Right cardiac atrium (tissue), 5 donors: Measurements from ENCODE around the gene CAMKK2. TPM values are rescaled to one million over a fixed set of nuclear protein-coding genes. Genes with fewer than 3 reads are reported as not detected.

Experiments used
- ATAC-seq, 2 donors: fragments of 200-7000 bp; cut with Tn5 transposase; one replicate each; pipeline versions ENCODE4 v1.8.0 to v1.9.1; 2020; ENCODE audit warnings: moderate library complexity in 2 of 2, mild to moderate bottlenecking in 1 of 2
- DNase-seq, 3 donors: peaks; one replicate each; pipeline ENCODE4 v3.0.0-alpha.2; 2020
- H3K27ac ChIP-seq: one replicate; pipeline ENCODE4 v1.5.1; 2013; ENCODE audit warnings: mild to moderate bottlenecking, low read length, control low read depth, moderate library complexity
- H3K27me3 ChIP-seq: one replicate; pipeline ENCODE4 v1.6.1; 2013; ENCODE audit not compliant: control insufficient read depth, insufficient read depth
- H3K4me1 ChIP-seq: one replicate; pipeline ENCODE4 v1.6.1; 2013; ENCODE audit warnings: low read length; ENCODE audit not compliant: control insufficient read depth, insufficient read depth
- H3K4me3 ChIP-seq: one replicate; pipeline ENCODE4 v1.5.1; 2013; ENCODE audit warnings: low read length, control low read depth
- H3K9me3 ChIP-seq: one replicate; pipeline ENCODE4 v1.6.1; 2013; ENCODE audit warnings: low read length; ENCODE audit not compliant: control insufficient read depth
- whole genome bisulfite sequencing: extraction: QIAGEN DNeasy Blood & Tissue Kit; methylation state at CpG from one replicate; pipeline ENCODE4 v1.1.7; 2013; 5-methylcytosine and 5-hydroxymethylcytosine counted together
- intact Hi-C, 4 donors: fragments of 100-400 bp; cut with DNase I; formaldehyde crosslinking; loops; one replicate each; pipeline versions ENCODE4 v1.11.0 to v1.14.0; 2022 to 2023
- long read RNA-seq, 4 donors: library from polyadenylated mRNA; unstranded; transcript quantifications; one replicate each; pipeline ENCODE4 v2.0.0, GENCODE V29; 2020 to 2021
- polyA plus RNA-seq: library from polyadenylated mRNA; stranded (reverse); fragments of 200-250 nt; gene quantifications from one replicate; pipeline ENCODE4 v1.2.3, GENCODE V29; 2013
- total RNA-seq, 4 donors: library from RNA; stranded (reverse); fragmentation: NEBNext Ultra II Directional; extraction: Animal tissue kit (Norgen Biotek cat#: 25700); gene quantifications; one replicate each; pipeline ENCODE4 v1.2.1, GENCODE V29; 2021
- donor health status: healthy with polysubstance abuse.
- donor health status: DM: no; HTN: yes; CAD: no.
- donor health status: DM: no; HTN: no; CAD: no.
- donor health status: DM: no; HTN: yes; CAD: no; lungs with severe emphysema.
- donor health status: DM: yes; HTN: yes; CAD: no.

The CAMKK2 gene
- total RNA-seq (10 to 100 TPM; 15.8 to 22.1 (median 20.6) TPM), polyA plus RNA-seq (11.3 TPM)
- long read RNA-seq, donor 1, transcript CAMKK2-208 (16 exons, 2,006 nt), result major isoform, 8 of 47 reads
- long read RNA-seq, donor 1, partial matches to known transcripts, result 10 of 47 reads
- long read RNA-seq, donor 1, other reads (novel, unspliced or antisense), result 25 of 47 reads
- long read RNA-seq, donor 2, transcript CAMKK2-208 (16 exons, 2,006 nt), result major isoform, 6 of 20 reads
- long read RNA-seq, donor 2, partial matches to known transcripts, result 4 of 20 reads
- long read RNA-seq, donor 2, other reads (novel, unspliced or antisense), result 10 of 20 reads
- long read RNA-seq, donor 3, transcript CAMKK2-207 (17 exons, 2,116 nt), result minor isoform, 11 of 58 reads
- long read RNA-seq, donor 3, transcript CAMKK2-208 (16 exons, 2,006 nt), result major isoform, 12 of 58 reads
- long read RNA-seq, donor 3, partial matches to known transcripts, result 22 of 58 reads
- long read RNA-seq, donor 3, other reads (novel, unspliced or antisense), result 13 of 58 reads
- long read RNA-seq, donor 4, partial matches to known transcripts, result 4 of 18 reads
- long read RNA-seq, donor 4, other reads (novel, unspliced or antisense), result 8 of 18 reads

DNA sequence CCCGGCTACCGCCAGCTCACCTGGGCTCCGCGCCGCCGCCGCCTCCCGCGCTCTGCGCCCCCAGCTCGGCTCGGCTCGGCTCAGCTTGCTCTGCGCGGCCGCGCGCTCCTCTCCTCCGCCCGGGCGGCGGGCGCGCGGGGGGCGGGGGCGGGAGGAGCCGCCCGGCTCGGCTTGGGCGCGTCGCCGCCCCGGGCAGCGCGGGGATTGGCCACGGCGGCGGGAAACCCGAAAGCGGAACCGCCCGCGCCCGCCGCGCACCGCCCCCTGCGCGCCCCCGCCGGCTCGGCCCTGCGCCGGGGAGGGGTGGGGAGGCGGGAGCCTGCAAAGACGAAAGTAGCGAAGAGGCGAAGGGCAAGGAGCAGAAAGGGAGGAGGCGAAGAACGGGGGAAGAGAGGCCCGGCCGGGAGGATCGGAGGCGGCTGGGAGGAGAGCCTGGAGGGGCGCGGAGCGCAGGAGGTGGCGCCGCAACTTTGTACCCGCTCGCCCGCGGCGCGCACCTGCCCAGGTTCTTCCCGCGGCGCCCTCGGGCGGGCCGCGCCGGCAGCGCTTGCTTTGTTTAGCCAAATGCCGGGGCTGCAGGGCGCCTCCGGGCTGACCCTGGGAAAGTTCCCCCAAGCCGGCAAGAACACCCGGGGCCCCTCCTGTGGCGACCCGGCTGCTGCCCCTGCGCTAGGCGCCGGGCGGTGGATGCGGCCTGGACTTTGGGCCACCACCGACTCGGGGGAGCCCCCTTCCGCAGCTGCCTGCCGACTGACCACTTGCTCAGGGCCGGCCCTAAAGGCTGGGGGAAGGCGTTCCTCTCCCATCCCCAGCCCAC lies at the start of gene CAMKK2:
Gene CAMKK2 (minus strand): TSS at position 92 of the 817 bp plus-strand sequence. CDS start 22,183 bp downstream, outside the sequence.
- under 1% methylated on average over 104 of the region's 104 CpGs for WGBS
- peak within 1 kb of the TSS; percentile 98 for H3K4me3 ChIP-seq
- H3K27me3 ChIP-seq, result no peaks in the 10 kb centered on the region
- no peaks in the 10 kb centered on the region for H3K9me3 ChIP-seq
- DNase-seq (peak; percentile 86 to 95 (median 95)), ATAC-seq (peak; percentile 96)
- intact Hi-C loops, result no loop called here
- H3K27ac ChIP-seq, result peak within 1 kb of the TSS; percentile 68
- H3K4me1 ChIP-seq, result peaks cover 2% of the 10 kb centered on the region

DNA sequence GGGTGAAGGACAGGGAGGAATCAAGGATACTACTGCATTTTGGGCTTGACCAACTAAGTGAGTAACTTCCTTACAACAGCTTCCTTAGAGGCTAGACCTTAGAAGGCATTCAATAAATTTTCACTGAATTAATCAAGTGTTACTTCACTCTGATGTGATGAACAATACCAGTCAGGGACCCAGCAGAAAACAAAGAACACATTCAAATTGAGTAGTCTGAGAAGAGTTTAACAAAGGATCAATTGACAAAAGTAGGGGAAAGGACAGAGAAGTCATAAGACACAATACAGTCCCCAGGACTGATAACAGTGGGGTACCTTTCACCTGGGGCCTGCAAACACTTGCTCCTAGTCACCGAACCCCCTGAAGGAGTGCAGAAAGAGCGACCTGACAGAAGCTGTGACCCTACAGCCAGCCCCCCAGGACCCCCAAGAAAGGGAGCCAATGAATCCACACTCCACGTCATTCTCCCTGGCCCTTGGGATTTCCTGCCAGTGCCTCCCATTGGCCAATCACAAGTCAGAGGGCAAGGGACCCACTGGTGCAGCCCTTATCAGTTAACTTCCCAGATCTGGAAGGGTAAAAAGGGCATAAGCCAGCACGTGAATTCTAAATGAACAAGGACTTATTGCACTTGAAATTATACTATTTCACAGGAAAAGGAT lies 48.8 kb upstream of the CAMKK2 start:
- H3K27me3 ChIP-seq, result no peaks in the 10 kb centered on the region
- no peak for DNase-seq
- intact Hi-C loops, result loop anchor here in 1 of 4 donors (10.0 kb wide), 1 partner anchor 100 kb away; no protein-coding TSS in a partner anchor
- no peak overlapping the region for H3K4me3 ChIP-seq
- H3K27ac ChIP-seq, result no peak overlapping the region
- 72% methylated on average over 4 of the region's 4 CpGs for WGBS
- H3K4me1 ChIP-seq, result no peaks in the 10 kb centered on the region
- no peaks in the 10 kb centered on the region for H3K9me3 ChIP-seq
- no peak for ATAC-seq

GRCh38 chr12:121344506-121344905 lies 48.0 kb upstream of the CAMKK2 start:
- ATAC-seq, result no peak
- H3K4me1 ChIP-seq, result no peaks in the 10 kb centered on the region
- intact Hi-C loops, result loop anchor here in 1 of 4 donors (10.0 kb wide), 1 partner anchor 100 kb away; no protein-coding TSS in a partner anchor

DNA sequence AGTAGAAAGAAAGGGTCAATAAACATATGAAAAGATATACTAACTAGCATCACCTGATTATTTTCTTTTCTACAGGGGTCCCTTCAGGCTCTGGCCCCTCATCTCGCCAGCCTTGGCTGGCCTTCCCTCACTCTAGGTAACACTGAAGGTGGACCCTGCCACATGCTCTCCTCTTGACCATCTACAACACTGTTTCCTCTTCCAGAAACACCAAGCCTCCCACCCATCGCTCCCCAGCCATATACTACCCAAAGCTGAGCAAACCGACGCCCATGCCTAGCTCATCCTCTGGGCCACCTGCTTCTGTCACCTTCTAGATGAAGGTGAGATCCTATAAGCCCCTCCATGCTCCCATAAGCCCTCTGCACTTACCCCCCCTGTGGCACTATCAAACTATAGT lies 40.9 kb upstream of the CAMKK2 start:
- DNase-seq (no peak), ATAC-seq (no peak)
- H3K4me3 ChIP-seq, result no peak overlapping the region
- WGBS, result 97% methylated on average over 4 of the region's 4 CpGs
- H3K27me3 ChIP-seq, result no peaks in the 10 kb centered on the region
- intact Hi-C loops, result loop anchor here in 2 of 4 donors (5.0 to 10.0 kb wide), 2 partner anchors 105 to 107 kb away; no protein-coding TSS in a partner anchor
- H3K9me3 ChIP-seq, result no peaks in the 10 kb centered on the region
- no peaks in the 10 kb centered on the region for H3K4me1 ChIP-seq
- no peak overlapping the region for H3K27ac ChIP-seq

More at GRCh38 chr12:121344506-121344905, 48.0 kb upstream of the CAMKK2 start:
- DNase-seq, result no peak
- H3K27me3 ChIP-seq, result no peaks in the 10 kb centered on the region
- H3K9me3 ChIP-seq, result no peaks in the 10 kb centered on the region
- WGBS, result 87% methylated on average over 3 of the region's 3 CpGs
- no peak overlapping the region for H3K4me3 ChIP-seq
- H3K27ac ChIP-seq, result no peak overlapping the region

- H3K27ac ChIP-seq, result no peak overlapping the region
- peak; percentile 74 to 86 for ATAC-seq
- WGBS, result 59% methylated on average over 8 of the region's 8 CpGs
These were observed 38.2 kb upstream of the CAMKK2 start for GRCh38 chr12:121334513-121335343.

GRCh38 chr12:121333747-121334146 lies 37.2 kb upstream of the CAMKK2 start:
- Histone ChIP-seq H3K4me3 (no peak overlapping the region), H3K27me3 (no peaks in the 10 kb centered on the region), H3K4me1 (no peaks in the 10 kb centered on the region), H3K27ac (no peak overlapping the region), H3K9me3 (no peaks in the 10 kb centered on the region)
- WGBS, result 92% methylated on average over 1 of the region's 1 CpG
- no peak for ATAC-seq
- intact Hi-C loops, result loop anchor here in 2 of 4 donors (5.0 to 10.0 kb wide), 2 partner anchors 109 to 111 kb away; no protein-coding TSS in a partner anchor
- DNase-seq, result no peak

More at GRCh38 chr12:121334513-121335343, 38.2 kb upstream of the CAMKK2 start:
- Histone ChIP-seq H3K27me3 (no peaks in the 10 kb centered on the region), H3K9me3 (no peaks in the 10 kb centered on the region), H3K4me3 (no peak overlapping the region), H3K4me1 (no peaks in the 10 kb centered on the region)
- no peak for DNase-seq
- intact Hi-C loops, result loop anchor here in 3 of 4 donors (5.0 to 10.0 kb wide), 2 partner anchors 108 to 110 kb away; no protein-coding TSS in a partner anchor

DNA sequence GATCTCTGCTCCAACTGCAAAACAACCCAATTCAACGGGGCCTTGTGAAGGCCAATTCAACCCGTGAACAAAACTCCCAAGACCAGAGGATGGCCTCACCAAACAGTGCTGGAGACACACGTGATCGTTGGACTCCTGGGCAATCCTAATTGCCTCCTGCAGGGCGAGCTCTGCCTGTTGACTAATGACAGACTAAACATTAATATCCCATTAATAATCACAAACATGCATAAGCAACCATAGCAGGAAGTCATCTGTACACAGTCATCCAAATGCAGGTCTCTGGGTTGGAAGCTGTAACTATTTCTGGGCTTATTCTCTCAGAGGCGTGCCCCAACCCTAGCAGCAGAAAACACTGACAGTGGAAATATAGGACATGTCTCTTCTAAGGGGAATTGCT lies 34.7 kb upstream of the CAMKK2 start:
- Histone ChIP-seq H3K4me1 (no peaks in the 10 kb centered on the region), H3K27ac (no peak overlapping the region), H3K9me3 (no peaks in the 10 kb centered on the region), H3K4me3 (no peak overlapping the region), H3K27me3 (no peaks in the 10 kb centered on the region)
- intact Hi-C loops, result loop anchor here in 2 of 4 donors (5.0 to 10.0 kb wide), 2 partner anchors 111 to 114 kb away; no protein-coding TSS in a partner anchor
- ATAC-seq (no peak), DNase-seq (no peak)
- 88% methylated on average over 6 of the region's 6 CpGs for WGBS

- no peaks in the 10 kb centered on the region for H3K4me1 ChIP-seq
- no peak for ATAC-seq
- intact Hi-C loops, result loop anchor here in 2 of 4 donors (5.0 to 10.0 kb wide), 2 partner anchors 112 to 114 kb away; no protein-coding TSS in a partner anchor
- no peak for DNase-seq
- H3K4me3 ChIP-seq, result no peak overlapping the region
- no peaks in the 10 kb centered on the region for H3K27me3 ChIP-seq
- H3K9me3 ChIP-seq, result no peaks in the 10 kb centered on the region
- no peak overlapping the region for H3K27ac ChIP-seq
These were observed 34.2 kb upstream of the CAMKK2 start for GRCh38 chr12:121330692-121331091.

- Histone ChIP-seq H3K4me3 (no peak overlapping the region), H3K9me3 (no peaks in the 10 kb centered on the region), H3K4me1 (no peaks in the 10 kb centered on the region), H3K27ac (no peak overlapping the region), H3K27me3 (no peaks in the 10 kb centered on the region)
- intact Hi-C loops, result loop anchor here in 2 of 4 donors (5.0 to 10.0 kb wide), 2 partner anchors 112 to 115 kb away; no protein-coding TSS in a partner anchor
- 97% methylated on average over 4 of the region's 4 CpGs for WGBS
- ATAC-seq (no peak), DNase-seq (no peak)
These were observed 33.7 kb upstream of the CAMKK2 start for GRCh38 chr12:121330195-121330594.
